ENCODE results near the gene TMEM266.

Gene TMEM266

DNA sequence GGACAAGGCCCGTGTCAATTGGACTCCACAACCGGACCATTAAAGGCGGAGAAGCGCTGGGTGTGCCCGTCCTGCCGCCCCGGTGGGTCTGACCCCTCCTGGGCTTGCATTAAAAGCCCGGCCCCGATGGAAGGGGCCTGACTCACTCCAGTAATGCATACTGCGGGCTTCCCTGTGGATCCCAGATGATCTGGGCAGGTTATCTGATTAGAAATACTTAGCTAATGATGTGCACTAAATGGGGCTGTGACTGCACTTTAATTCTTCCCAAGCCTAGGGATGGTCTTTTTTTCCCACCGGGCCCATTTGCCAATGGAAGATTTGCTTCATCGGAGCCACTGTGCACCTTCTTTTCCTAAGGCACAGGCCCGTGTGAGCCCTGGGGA lies 124.9 kb downstream of the TMEM266 start:
- no peaks in the 10 kb centered on the region for H3K36me3 ChIP-seq (ENCODE audit: control insufficient read depth in 2 of 2, insufficient read depth in 1 of 2, low read length in 2 of 2)
- no peak overlapping the region for H3K27ac ChIP-seq (ENCODE audit: extremely low read depth, low read depth, low read length)
- CTCF ChIA-PET: interaction anchor here (0.6 to 4.8 kb wide), 13 partner anchors 11 to 821 kb away, joined by 3 to 35 read pairs (median 5); no protein-coding TSS in a partner anchor
- H3K4me1 ChIP-seq (ENCODE audit: control insufficient read depth, insufficient read depth, low read length): no peaks in the 10 kb centered on the region
- no peaks in the 10 kb centered on the region for H3K9me3 ChIP-seq (ENCODE audit: control insufficient read depth, insufficient read depth, low read depth, low read length)
- POLR2A ChIA-PET: no interaction called here
- no peak overlapping the region for H3K4me3 ChIP-seq (ENCODE audit: low read depth, low read length)
- TF ChIP-seq ZBTB20 (tag by site-specific recombination; IDR thresholded peaks at IDR 0.05): no peak
- TF ChIP-seq ZNF423 (tag by site-specific recombination; IDR thresholded peaks at IDR 0.05): no peak
- TF ChIP-seq KLF7 (tag by site-specific recombination; IDR thresholded peaks at IDR 0.05; ENCODE audit: borderline replicate concordance): no peak
- TF ChIP-seq SP3 (tag by site-specific recombination; IDR thresholded peaks at IDR 0.05): no peak
- TF ChIP-seq HIC1 (tag by site-specific recombination; IDR thresholded peaks at IDR 0.05): no peak
- no peak for TF ChIP-seq ZNF585B (tag by site-specific recombination; IDR thresholded peaks at IDR 0.05)
- no peak for TF ChIP-seq ZNF16 (tag by site-specific recombination; IDR thresholded peaks at IDR 0.05; ENCODE audit: low read depth)
- no peak for TF ChIP-seq ZNF510 (tag by site-specific recombination; IDR thresholded peaks at IDR 0.05; ENCODE audit: insufficient replicate concordance)
- no peak for TF ChIP-seq ZNF837 (tag by site-specific recombination; IDR thresholded peaks at IDR 0.05)
- TF ChIP-seq, protein P1, sequence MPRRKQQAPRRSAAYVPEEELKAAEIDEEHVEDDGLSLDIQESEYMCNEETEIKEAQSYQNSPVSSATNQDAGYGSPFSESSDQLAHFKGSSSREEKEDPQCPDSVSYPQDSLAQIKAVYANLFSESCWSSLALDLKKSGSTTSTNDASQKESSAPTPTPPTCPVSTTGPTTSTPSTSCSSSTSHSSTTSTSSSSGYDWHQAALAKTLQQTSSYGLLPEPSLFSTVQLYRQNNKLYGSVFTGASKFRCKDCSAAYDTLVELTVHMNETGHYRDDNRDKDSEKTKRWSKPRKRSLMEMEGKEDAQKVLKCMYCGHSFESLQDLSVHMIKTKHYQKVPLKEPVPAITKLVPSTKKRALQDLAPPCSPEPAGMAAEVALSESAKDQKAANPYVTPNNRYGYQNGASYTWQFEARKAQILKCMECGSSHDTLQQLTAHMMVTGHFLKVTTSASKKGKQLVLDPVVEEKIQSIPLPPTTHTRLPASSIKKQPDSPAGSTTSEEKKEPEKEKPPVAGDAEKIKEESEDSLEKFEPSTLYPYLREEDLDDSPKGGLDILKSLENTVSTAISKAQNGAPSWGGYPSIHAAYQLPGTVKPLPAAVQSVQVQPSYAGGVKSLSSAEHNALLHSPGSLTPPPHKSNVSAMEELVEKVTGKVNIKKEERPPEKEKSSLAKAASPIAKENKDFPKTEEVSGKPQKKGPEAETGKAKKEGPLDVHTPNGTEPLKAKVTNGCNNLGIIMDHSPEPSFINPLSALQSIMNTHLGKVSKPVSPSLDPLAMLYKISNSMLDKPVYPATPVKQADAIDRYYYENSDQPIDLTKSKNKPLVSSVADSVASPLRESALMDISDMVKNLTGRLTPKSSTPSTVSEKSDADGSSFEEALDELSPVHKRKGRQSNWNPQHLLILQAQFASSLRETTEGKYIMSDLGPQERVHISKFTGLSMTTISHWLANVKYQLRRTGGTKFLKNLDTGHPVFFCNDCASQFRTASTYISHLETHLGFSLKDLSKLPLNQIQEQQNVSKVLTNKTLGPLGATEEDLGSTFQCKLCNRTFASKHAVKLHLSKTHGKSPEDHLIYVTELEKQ (tag by site-specific recombination; IDR thresholded peaks at IDR 0.05; ENCODE audit: borderline replicate concordance): no peak
- TF ChIP-seq ZNF391 (tag by site-specific recombination; IDR thresholded peaks at IDR 0.05; ENCODE audit: borderline replicate concordance, low read depth): no peak
- no peak for TF ChIP-seq ZBTB21 (tag by site-specific recombination; IDR thresholded peaks at IDR 0.05)
- TF ChIP-seq ZNF670 (tag by site-specific recombination; IDR thresholded peaks at IDR 0.05; ENCODE audit: low read depth): no peak
- TF ChIP-seq ZNF175 (tag by site-specific recombination; IDR thresholded peaks at IDR 0.05): no peak

GRCh38 chr15:76185716-76186115 lies 125.9 kb downstream of the TMEM266 start:
- Histone ChIP-seq H3K36me3 (ENCODE audit: control insufficient read depth in 2 of 2, insufficient read depth in 1 of 2, low read length in 2 of 2) (no peaks in the 10 kb centered on the region), H3K4me1 (ENCODE audit: control insufficient read depth, insufficient read depth, low read length) (no peaks in the 10 kb centered on the region; the same call in 1 of the 2 replicates), H3K27ac (ENCODE audit: extremely low read depth, low read depth, low read length) (no peak overlapping the region), H3K9me3 (ENCODE audit: control insufficient read depth, insufficient read depth, low read depth, low read length) (no peaks in the 10 kb centered on the region), H3K4me3 (ENCODE audit: low read depth, low read length) (no peak overlapping the region)
- POLR2A ChIA-PET: interaction anchor here (0.5 to 1.2 kb wide), 2 partner anchors 150 to 667 kb away, joined by 3 to 5 read pairs; partner anchors contain the start of gene ISL2
- CTCF ChIA-PET: interaction anchor here (0.7 to 4.8 kb wide), 33 partner anchors 10 to 916 kb away, joined by 3 to 35 read pairs (median 4); partner anchors contain the start of gene ISL2
- TF ChIP-seq, protein P2, sequence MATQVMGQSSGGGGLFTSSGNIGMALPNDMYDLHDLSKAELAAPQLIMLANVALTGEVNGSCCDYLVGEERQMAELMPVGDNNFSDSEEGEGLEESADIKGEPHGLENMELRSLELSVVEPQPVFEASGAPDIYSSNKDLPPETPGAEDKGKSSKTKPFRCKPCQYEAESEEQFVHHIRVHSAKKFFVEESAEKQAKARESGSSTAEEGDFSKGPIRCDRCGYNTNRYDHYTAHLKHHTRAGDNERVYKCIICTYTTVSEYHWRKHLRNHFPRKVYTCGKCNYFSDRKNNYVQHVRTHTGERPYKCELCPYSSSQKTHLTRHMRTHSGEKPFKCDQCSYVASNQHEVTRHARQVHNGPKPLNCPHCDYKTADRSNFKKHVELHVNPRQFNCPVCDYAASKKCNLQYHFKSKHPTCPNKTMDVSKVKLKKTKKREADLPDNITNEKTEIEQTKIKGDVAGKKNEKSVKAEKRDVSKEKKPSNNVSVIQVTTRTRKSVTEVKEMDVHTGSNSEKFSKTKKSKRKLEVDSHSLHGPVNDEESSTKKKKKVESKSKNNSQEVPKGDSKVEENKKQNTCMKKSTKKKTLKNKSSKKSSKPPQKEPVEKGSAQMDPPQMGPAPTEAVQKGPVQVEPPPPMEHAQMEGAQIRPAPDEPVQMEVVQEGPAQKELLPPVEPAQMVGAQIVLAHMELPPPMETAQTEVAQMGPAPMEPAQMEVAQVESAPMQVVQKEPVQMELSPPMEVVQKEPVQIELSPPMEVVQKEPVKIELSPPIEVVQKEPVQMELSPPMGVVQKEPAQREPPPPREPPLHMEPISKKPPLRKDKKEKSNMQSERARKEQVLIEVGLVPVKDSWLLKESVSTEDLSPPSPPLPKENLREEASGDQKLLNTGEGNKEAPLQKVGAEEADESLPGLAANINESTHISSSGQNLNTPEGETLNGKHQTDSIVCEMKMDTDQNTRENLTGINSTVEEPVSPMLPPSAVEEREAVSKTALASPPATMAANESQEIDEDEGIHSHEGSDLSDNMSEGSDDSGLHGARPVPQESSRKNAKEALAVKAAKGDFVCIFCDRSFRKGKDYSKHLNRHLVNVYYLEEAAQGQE (tag by site-specific recombination; IDR thresholded peaks at IDR 0.05): no peak
- no peak for TF ChIP-seq RBAK (tag by site-specific recombination; IDR thresholded peaks at IDR 0.05)
- no peak for TF ChIP-seq SP7 (tag by site-specific recombination; IDR thresholded peaks at IDR 0.05)
- TF ChIP-seq ZNF658 (tag by site-specific recombination; IDR thresholded peaks at IDR 0.05): no peak
- TF ChIP-seq, protein P3, sequence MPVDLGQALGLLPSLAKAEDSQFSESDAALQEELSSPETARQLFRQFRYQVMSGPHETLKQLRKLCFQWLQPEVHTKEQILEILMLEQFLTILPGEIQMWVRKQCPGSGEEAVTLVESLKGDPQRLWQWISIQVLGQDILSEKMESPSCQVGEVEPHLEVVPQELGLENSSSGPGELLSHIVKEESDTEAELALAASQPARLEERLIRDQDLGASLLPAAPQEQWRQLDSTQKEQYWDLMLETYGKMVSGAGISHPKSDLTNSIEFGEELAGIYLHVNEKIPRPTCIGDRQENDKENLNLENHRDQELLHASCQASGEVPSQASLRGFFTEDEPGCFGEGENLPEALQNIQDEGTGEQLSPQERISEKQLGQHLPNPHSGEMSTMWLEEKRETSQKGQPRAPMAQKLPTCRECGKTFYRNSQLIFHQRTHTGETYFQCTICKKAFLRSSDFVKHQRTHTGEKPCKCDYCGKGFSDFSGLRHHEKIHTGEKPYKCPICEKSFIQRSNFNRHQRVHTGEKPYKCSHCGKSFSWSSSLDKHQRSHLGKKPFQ (tag by site-specific recombination; IDR thresholded peaks at IDR 0.05): no peak
- TF ChIP-seq ZNF645 (tag by site-specific recombination; IDR thresholded peaks at IDR 0.05): no peak
- TF ChIP-seq ZNF202 (tag by site-specific recombination; IDR thresholded peaks at IDR 0.05; ENCODE audit: borderline replicate concordance): no peak
- TF ChIP-seq OSR2 (tag by site-specific recombination; IDR thresholded peaks at IDR 0.05): no peak
